ENCODE results near the gene ZNF283.

GRCh38 chr19:43820098-43820883 is 6.8 kb upstream of the ZNF283 start:
- TF ChIP-seq CTCF (conservative IDR thresholded peaks at IDR 0.05) (no peak), ZFX (IDR thresholded peaks at IDR 0.05) (no peak)

Data from C4-2B (cell line).